ENCODE results near the gene TRPM7.
A peak's percentile ranks its signal among the peaks of the same experiment; 100 is the strongest.
"Not testable (repeated sequence)": the region's sequence is repeated elsewhere in the genome, so short reads cannot be mapped to it uniquely, and the experiment has no call there.

The TRPM7 gene, protein sequence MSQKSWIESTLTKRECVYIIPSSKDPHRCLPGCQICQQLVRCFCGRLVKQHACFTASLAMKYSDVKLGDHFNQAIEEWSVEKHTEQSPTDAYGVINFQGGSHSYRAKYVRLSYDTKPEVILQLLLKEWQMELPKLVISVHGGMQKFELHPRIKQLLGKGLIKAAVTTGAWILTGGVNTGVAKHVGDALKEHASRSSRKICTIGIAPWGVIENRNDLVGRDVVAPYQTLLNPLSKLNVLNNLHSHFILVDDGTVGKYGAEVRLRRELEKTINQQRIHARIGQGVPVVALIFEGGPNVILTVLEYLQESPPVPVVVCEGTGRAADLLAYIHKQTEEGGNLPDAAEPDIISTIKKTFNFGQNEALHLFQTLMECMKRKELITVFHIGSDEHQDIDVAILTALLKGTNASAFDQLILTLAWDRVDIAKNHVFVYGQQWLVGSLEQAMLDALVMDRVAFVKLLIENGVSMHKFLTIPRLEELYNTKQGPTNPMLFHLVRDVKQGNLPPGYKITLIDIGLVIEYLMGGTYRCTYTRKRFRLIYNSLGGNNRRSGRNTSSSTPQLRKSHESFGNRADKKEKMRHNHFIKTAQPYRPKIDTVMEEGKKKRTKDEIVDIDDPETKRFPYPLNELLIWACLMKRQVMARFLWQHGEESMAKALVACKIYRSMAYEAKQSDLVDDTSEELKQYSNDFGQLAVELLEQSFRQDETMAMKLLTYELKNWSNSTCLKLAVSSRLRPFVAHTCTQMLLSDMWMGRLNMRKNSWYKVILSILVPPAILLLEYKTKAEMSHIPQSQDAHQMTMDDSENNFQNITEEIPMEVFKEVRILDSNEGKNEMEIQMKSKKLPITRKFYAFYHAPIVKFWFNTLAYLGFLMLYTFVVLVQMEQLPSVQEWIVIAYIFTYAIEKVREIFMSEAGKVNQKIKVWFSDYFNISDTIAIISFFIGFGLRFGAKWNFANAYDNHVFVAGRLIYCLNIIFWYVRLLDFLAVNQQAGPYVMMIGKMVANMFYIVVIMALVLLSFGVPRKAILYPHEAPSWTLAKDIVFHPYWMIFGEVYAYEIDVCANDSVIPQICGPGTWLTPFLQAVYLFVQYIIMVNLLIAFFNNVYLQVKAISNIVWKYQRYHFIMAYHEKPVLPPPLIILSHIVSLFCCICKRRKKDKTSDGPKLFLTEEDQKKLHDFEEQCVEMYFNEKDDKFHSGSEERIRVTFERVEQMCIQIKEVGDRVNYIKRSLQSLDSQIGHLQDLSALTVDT (N-terminal part only)

DNA sequence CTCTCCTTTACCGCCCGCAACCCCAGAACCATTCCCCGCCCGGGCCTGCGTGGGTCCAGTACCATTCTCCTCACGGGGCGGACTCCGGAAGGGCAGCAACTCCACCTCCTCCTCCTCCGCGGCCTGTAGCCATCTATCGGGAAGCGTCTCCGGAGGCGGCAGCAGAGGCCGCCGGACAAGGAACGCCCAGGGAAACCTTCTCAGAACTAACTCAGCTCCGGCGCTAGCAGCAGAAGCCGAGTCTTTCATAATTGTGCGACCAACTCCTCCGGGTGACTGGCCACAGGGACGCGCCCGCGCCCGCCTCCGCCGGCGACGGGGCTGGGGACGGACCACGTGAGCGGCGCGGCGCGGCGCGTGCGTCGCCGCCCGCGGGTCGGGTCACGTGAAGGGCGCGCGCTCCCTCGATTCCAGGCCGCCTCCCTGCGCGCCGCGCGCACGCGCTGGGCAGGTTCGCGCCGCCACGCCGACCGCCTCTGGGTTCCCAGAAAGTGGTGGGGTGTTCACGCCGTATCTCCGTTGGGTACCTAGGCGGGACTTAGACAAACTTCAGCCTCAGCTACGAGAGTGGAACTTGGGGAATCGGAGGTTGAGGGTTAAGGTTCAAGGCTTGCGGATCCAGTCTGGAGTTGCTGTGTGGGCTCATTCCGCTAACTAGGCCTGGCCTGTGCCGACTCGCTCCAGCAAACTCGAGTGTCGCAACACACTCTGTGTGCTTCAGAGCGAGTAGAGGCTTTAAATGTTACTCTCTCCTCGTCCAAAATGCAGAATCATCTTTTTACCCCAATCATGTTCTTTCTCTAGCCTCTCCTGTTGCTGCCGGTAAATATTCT, at the start of gene TRPM7:
Gene TRPM7, minus strand, starts transcription at position 329 of the 833 bp plus-strand sequence. Its CDS starts 264 bp downstream, at position 65.
- peak; percentile 81 to 90 (median 86) for DNase-seq (ENCODE audit: low read depth in 2 of 3, low spot score in 2 of 3)

DNA sequence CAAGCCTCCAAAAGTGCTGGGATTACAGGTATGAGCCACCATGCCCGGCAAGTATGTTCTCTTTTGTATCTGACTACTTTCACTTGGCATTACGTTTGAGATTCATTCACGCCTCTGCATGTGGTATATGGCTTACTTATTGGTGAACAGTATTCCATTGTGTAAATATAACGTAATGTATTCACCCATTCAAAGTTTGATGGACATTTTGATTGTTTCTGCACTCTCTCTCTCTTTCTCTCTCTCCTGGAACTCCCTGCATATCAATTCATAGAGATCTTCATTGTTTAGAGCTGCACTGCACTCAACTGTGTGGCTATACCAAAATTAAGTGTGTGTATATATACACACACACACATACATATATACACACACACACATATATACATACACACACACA, 48.6 kb upstream of the TRPM7 start:
- no peak for DNase-seq (ENCODE audit: low read depth in 2 of 3, low spot score in 2 of 3)

DNA sequence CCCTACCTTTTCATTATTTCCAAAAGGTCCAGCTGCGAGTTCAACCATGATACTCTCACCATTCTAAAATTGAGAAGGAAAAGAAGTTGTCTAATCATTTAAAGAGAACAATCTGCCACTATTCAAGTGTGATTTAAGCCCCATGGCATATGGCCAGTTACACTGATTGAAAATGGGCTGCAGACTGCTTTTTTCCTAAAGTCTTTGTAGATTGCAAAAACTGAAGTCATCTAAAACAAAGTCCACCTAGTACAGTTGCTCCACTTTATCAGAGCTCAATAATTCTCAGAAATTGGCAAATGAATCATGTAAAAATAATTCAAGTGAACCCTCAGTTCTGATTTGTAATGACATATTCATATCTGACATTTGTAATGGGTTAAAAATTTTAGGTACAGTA, 39.7 kb upstream of the TRPM7 start:
- no peak for DNase-seq (ENCODE audit: low read depth in 2 of 3, low spot score in 2 of 3)

DNA sequence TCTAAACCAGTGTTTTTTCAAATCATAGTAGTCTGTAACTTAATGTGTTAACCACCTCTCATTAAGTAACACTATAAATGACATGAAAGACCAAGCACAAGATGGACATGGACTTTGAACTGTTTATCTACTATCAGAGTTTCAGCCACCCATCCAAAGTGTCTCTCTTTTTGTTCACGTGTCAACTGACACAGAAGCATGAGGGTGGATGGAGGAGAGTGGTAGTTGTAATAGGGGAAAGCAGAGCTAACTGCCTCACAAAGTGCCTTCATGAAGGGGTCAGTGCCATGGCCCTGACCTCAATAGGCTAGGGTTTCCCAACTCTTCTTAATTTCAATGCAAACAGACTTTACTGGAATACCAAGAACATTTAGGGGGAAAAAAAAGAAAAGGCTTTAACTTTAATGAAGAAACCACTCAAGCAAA, 32.1 kb upstream of the TRPM7 start:
- DNase-seq (ENCODE audit: low read depth in 2 of 3, low spot score in 2 of 3) = no peak

DNA sequence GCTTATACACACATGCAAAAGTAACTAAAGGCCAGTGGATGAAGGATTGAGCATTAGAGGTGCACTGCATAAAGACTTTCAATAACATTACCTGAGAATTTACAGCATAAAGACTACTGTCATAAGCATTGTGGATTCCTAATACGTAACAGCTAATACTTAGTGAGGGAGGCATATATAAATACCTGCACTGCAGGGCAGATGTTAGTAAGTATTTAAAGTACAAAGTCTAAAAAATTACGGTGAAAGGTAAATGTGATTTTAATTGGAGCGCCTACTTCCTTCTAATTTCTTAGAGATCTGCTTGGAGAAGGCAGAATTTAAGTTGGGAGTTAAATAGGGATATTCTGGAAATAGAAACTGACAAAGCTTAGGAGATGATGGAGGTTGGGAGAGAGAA, 25.4 kb upstream of the TRPM7 start:
- no peak for DNase-seq (ENCODE audit: low read depth in 2 of 3, low spot score in 2 of 3)

DNA sequence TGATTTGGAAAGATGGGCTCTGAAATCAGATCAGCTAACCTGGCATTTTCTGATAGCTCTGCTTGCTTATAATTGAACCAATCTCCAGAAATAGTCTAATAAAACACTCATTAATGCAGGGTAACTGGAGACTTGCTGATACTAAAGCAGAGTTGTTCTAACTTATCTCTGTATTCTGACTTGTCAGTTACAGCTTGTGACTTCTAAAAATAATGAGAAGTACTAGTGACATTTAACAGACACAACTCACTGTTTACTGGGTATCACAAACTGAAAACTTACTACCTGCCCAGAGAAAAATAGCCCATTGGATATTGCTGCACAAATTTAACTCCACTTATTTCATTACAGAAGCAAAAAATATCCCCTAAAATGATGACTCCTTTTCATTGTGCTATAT, 24.0 kb upstream of the TRPM7 start:
- no peak for DNase-seq (ENCODE audit: low read depth in 2 of 3, low spot score in 2 of 3)

DNA sequence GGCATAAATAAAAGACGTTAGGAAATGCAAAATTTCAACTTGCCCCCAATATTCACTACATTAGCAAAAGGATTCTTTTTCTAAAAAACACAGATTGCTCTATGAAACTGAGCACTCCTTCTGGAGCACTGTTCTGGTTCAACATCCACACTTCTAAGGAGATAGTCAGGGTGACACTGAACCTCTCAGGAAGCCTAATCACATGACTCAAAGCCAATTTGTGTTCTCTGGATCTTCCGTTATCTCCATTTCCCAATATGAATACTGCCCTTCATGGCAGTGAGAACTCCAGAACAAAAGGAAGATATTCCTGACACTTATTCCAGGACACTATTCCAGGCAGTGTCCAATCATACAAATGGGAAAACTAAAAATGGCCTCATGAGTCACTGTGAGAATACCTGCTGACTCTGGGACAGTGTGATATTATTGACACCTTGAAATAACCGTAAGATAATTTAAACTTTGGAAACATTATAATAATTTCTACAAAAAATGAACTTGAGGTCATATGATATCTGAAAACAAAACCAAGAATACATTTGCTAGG, 21.4 kb upstream of the TRPM7 start:
- no peak for DNase-seq (ENCODE audit: low read depth in 2 of 3, low spot score in 2 of 3)

DNA sequence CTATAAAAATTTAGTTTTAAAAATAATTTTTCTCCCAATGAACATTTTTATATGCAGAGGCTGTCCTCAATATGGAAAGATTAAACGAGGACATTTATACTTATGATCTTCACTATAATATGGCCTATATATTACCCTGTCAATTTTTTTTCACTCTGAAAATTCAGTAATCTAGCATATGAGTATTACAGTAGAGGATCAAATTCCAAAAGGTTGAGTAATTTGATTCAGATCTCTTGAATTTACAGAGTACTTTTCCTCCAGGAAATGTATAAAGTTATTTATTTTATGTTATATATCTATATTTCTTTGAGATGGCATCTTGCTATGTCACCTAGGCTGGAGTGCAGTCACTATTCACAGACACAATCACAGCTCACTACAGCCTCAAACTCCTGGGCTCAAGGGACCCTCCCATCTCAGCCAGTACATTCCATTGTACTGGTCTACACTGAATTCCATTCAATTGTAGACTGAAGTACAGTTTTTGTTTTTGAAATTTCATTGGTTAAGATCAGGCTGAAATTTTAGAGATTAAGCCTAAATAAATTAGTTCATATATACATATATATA, 16.3 kb upstream of the TRPM7 start:
- DNase-seq (ENCODE audit: low read depth in 2 of 3, low spot score in 2 of 3) = no peak

DNA sequence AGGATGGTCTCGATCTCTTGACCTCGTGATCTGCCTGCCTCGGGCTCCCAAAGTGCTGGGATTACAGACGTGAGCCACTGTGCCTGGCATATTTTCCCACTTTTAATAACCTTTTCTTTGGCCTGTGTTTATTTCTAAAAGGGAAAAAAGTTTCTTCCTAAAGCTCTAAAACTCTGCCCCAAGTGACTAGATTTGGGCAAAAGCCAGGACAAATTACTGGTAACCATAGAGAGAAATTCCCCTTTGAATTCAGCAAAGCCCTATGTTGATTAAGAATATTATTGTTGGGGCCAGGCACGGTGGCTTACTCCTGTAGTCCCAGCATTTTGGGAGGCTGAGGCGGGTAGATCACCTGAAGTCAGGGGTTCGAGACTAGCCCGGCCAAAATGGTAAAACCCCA, 11.5 kb upstream of the TRPM7 start:
- no peak for DNase-seq (ENCODE audit: low read depth in 2 of 3, low spot score in 2 of 3)

DNA sequence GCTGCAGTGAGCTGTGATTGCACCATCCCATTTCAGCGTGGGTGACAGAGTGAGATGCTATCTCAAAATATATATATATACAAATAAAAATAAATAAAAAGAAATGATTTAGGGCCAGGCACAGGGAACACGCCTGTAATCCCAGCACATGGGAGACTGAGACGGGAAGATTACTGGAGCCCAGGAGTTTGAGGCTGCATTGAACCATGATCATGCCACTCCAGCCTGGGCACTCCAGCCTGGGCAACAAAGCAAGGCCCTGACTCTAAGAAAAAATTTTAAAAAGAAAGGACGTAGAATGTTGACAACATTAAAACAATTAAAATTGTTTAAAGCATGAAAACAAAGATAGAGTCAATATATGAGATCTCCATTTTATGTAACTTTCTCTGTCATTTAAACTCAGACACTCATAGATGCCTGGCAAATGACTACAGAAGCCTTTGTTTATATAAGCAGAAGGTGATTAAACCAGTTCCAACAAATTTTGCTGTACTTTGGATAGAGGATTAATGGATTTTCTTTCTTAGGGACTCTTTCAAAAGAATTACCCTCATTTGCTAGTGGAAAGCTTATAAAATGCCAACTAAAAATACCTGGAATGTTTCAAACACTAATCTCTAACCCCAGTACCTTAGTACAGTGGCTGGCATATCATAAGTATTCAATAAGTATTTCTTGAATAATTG, 10.7 kb upstream of the TRPM7 start:
- DNase-seq (ENCODE audit: low read depth in 2 of 3, low spot score in 2 of 3) = no peak

DNA sequence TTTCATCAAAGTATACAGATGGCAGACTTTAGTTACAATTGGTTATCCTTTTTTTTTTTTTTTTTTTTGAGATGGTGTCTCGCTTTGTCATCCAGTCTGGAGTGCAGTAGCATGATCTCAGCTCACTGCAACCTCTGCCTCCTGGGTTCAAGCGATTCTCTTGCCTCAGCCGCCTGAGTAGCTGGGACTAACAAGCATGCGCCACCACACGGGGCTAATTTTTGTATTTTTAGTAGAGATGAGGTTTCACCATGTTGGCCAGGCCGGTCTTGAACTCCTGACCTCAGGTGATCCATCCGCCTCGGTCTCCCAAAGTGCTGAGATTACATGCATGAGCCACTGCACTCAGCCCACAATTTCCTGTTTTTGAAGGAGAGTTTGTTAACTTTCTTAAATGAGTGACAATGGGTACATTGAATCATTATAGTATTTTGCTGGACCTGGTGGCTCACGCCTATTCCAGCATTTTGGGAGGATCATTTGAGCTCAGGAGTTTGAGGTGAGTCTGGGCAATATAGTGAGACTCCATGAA, 8.1 kb upstream of the TRPM7 start:
- DNase-seq (ENCODE audit: low read depth in 2 of 3, low spot score in 2 of 3) = not testable (repeated sequence)

DNA sequence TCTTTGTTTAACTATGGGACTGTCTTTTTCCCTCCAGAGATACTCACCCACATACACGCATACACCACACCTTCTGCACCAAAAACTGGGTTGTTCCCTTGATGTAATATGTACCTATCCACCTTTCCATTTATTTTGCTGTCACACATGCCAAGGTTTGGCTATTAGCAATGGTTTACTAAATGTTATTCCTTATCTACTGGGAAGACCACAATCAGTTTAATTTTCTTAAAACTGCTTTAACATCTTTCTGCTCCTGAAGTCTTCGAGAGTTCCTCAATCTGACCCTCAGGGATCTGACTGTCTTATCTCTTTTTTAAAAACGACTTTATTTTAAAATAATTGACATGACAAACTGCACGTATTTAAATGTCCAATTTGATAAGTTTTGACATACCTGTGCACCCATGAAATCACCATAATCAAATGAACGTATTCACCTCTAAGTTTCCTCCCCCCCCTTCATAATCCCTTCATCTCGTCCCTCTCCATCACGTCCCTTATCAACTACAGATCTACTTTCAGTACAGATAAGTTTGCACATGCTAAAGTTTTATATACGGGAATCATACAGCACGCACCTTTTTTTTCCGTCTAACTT, 805 bp upstream of the TRPM7 start:
- no peak for DNase-seq (ENCODE audit: low read depth in 2 of 3, low spot score in 2 of 3)

DNA sequence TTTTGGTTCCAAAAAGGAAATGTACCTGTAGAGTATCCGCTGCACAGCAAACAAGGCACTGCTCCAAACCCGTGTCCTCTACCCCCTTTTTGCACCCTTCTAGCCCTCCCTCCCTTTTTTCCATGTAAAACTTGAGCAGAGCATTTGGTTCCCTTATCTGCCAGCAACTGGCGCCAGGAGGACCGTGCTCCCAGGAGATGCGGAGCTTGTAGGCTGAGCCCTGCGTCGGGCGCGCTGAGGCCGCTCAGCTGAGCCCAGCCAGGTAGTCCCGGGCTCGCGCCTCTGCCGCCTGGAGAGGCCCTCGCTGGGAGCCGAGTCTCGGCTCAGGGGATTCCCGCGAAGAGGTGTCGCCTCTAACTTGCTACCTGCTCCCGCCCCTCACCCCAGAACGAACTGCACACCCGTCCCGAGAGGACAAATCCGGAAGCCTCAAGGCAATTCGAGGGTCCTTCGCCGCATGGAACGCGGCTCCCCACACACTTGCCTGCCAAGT, 575 bp downstream of the TRPM7 start:
- DNase-seq (ENCODE audit: low read depth in 2 of 3, low spot score in 2 of 3) = peak in 2 of 3 experiments; percentile 49 to 64

DNA sequence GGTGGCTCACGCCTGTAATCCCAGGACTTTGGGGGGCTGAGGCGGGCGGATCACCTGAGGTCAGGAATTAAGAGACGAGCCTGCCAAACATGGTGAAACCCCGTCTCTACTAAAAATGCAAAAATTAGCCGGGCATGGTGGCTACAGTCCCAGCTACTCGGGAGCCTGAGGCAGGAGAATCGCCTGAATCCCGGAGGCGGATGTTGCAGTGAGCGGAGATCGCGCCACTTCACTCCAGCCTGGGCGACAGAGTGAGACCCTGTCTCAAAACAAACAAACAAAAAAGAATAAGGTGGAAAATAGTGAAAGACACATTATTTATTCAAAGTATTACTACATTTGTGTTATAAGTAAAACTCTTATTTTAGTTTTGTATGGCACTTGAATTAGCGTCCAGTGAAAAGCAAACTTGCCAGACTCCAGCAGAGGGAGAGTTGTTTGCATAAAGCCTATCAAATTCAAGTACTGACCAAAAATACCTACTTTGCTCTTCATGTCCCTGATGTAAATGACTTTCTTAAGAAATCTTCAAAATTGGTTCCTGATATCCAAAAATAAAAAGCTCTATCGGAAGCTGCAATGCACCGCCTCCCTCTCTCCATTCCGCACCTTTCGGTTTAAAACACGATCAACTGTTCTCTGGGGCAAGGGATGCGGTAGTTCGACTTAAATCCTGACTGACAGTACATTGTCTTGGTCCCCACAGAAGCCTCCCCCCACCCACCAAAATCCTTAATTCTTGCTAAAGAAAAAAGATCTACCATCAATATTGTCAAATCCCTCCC, 1.2 kb downstream of the TRPM7 start:
- DNase-seq (ENCODE audit: low read depth in 2 of 3, low spot score in 2 of 3) = no peak

DNA sequence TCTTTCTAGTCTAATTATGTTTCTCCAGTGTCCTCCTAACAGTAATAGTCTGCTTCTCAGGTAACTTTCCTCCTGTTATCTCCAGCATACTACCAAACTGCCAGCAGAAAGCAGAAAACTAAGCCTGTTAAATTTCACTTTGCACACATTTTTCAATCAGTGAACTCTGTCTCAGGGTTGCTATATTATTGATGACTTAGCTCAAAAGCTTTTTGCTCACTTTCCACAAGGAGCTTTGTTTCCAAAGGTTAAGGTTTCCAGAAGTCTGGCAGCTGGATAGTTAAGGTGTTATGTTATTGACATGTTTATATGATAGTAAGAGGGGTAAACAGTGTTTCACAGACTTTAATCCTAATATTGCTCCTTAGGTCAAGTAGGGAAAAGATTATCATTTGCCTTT, 5.1 kb downstream of the TRPM7 start:
- no peak for DNase-seq (ENCODE audit: low read depth in 2 of 3, low spot score in 2 of 3)

DNA sequence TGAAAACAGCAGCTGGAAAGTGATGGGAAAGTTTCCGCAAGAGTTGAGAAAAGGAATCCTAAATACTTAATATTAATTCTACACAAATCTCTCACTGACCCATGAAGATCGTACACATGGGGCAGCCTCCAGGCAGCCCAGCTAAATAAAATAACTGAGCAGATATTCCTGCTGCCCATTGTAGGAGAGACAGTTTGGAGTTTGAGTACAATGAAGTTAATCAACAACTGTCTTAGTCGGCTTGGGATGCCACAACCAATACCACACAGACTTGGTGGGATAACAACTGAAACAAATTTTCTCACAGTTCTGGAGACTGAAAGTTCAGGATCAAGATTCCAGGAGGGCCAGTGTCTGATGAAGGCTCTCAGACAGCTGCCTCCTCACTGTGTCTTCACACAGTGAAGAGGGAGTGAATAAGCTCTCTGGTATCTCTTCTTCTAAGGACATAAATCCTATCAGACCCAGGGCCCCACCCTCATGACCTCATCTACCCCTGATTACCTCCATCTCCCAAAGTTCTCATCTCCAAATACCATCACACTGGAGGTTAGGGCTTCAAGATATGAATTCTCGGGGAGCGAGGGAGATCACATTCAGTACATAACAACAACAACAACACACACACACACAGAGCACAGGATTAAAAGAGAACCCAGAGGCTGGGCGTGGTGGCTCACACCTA, 9.7 kb downstream of the TRPM7 start:
- DNase-seq (ENCODE audit: low read depth in 2 of 3, low spot score in 2 of 3) = no peak

DNA sequence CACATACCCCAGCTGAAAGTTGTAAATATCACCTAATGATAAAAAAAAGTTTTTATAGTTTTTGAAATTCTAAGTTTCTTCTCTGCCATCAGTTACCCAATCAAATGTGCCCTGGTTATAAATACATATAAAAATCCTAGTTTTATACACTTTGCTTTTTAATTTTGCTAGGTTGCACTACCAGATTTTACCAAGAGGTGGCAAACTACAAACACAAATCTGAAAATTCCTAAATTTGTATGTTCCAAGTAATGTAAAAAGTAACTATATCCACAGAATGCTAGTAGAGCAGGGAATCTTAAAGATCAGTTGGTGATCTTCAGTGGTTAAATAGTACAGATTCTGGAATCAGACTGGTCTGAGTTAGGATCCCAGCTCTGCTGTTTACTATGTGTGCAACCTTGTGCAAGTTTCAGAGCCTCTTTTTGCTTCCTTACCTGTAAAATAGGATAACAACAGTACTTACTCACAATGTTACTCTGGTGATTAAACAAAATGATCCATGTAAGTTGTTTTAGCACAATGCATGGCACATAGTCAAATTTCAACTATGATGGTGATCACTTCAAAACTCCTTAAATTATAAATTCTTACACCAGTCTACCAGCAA, 11.0 kb downstream of the TRPM7 start:
- no peak for DNase-seq (ENCODE audit: low read depth in 2 of 3, low spot score in 2 of 3)
